CD4-positive, alpha-beta T cell treated with Interleukin-6 for 4 hours (primary cell): ENCODE data around the gene BRINP3.
"Not testable (repeated sequence)": the region's sequence is repeated elsewhere in the genome, so short reads cannot be mapped to it uniquely, and the experiment has no call there.

Experiments
- DNase-seq: peaks from one replicate; pipeline ENCODE4 v3.0.0-alpha.2; 2020; ENCODE audit warnings: mixed read lengths

The BRINP3 gene

DNA sequence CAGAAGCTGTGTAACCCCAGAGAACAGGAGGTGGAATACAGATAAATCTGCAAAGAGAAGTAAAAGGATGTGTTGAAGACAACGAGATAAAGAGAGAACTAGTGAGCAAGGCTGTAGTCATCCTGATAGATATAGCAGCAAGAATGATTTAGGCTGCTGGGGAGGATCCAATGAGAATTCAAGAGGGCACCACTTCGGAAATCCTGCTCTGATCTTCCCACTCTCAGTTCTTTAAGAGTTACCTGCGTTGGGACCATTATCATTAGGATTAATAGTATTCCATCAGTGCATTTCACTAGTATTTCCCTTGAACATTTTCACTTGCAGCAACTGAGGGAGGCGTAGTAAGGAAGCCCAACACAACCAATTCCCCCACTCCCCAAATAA, at the start of gene BRINP3:
TSS of gene BRINP3 (minus strand) at position 103 of the 387 bp plus-strand sequence.
- DNase-seq: no peak

- no peak for DNase-seq
Observed at GRCh38 chr1:190511554-190511953, 33.9 kb upstream of the BRINP3 start.

GRCh38 chr1:190507357-190507756, 29.7 kb upstream of the BRINP3 start:
- DNase-seq: no peak

DNA sequence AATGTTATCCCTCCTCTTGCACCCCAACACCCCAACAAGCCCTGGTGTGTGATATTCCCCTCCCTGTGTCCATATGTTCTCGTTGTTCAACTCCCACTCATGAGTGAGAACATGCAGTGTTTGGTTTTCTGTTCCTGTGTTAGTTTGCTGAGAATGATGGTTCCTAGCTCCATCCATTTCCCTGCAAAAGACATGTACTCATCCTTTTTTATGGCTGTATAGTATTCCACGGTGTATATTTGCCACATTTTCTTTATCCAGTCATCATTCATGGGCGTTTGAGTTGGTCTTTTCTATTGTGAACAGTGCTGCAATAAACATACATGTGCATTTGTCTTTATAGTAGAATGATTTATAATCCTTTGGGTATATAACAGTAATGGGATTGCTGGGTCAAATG, 26.9 kb upstream of the BRINP3 start:
- DNase-seq: not testable (repeated sequence)

DNA sequence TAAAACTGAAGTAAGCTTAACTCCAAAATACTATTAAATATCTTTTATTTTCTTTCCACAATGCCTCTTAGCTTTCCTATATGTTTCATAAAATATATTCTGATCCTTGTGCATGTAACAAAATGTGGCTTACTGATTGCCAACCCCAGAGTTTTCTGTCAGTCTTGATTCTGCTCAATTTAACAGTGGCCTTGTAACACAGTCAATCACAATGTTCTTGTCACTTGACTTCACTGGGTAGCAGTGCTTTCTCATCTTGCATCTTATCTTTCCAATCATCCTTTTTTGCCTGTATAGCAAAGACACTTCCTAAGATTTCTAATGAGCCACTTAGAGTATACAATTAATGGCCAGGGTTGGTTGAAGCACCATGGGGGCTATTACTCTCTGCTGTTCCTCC, 19.9 kb upstream of the BRINP3 start:
- no peak for DNase-seq

DNA sequence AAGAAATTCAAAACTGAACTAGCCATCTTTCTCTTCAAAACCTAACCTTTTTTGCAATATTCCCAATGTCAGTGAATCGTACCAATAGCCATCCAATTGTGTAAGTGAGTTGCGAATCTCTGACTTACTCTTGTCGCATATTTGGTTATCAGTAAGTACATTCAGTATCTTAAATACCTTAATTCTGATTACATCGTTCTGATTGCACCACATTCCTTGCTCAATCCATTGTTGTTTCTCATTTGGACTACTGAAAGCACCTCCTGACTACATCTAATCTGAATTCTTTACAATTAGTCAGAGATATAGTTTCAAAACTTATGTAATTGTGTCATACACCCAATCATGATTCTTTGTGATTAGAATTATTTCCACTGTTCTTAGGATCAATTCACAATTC, 16.8 kb upstream of the BRINP3 start:
- no peak for DNase-seq

GRCh38 chr1:190491404-190491803, 13.7 kb upstream of the BRINP3 start:
- DNase-seq: no peak

DNA sequence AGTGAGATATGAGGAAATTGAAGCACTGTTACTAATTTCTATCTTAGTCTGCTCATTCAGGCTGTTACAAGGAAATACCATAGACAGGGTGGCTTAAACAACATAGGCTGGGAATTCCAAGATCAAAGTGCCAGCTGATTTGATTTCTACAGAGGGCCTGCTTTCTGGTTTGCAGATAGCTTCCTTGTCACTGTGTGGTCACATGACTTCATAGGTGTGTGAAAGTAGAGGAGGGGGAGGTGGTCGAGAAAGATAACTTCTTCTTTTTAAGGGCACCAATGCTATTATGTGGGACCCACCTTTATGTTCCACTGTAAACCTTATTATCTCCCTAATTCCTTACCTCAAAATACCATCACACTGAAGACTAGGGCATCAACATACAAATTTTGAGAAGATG, 6.4 kb upstream of the BRINP3 start:
- no peak for DNase-seq

GRCh38 chr1:190480231-190480630, 2.6 kb upstream of the BRINP3 start:
- no peak for DNase-seq

- DNase-seq: no peak
Observed at GRCh38 chr1:190479516-190479915, 1.9 kb upstream of the BRINP3 start.

GRCh38 chr1:190479050-190479397, 1.4 kb upstream of the BRINP3 start:
- DNase-seq: no peak

- no peak for DNase-seq
Observed at GRCh38 chr1:190478149-190479049, 735 bp upstream of the BRINP3 start.

DNA sequence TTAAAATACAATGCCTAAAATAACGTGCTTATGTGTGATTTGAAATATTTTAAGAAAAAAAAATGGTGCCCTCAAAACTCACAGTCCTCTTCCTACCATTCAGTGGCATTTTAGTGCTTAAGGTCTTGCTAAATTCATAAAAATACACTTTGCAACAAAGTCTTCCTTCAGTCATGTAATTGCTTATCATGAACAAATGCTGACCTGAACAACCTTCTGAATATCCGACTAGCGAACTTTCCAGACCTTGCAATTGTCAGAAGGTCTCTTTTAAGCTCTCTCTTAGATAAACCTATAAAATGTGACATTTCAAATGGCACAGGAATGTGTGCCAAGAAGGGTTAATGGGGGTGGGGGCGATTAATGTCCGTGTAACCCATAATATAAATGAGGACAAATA, 858 bp downstream of the BRINP3 start:
- DNase-seq: no peak

GRCh38 chr1:190476321-190476720, 1.3 kb downstream of the BRINP3 start:
- no peak for DNase-seq

DNA sequence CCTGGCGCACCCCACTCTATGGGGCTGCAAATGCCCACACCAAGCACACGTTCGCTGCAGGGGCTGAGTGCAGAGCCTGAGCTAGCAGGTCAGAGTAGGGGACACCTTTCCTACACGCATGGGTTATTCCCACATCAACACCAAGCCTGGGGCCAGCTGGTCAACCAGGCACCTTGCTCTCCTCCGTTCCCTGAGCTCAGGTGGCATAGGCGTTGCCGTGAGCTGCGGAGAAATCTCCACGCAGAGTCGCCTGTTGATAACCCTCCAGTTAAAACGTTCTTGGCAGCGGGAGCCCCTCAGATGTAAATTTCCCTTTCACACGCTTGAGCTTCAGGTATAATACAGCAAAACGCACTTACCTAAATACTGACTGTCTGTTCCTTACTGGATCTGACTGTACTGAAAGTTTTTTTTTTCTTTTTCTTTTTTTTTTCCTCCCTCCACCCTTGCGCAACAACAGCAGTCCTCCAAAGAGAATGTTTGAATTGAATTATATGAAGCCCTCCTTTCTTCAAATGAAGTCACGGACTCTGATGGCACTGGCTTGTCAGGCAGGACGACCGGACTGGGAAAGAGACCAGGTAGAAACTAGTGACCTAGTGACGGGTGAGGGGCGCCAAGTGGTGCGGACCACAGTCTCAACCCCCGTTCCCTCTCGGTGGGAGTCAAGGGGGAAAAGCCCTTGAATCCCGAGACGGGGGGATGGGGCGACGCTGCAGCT, 2.1 kb downstream of the BRINP3 start:
- no peak for DNase-seq

GRCh38 chr1:190474650-190475211, 2.9 kb downstream of the BRINP3 start:
- DNase-seq: no peak

DNA sequence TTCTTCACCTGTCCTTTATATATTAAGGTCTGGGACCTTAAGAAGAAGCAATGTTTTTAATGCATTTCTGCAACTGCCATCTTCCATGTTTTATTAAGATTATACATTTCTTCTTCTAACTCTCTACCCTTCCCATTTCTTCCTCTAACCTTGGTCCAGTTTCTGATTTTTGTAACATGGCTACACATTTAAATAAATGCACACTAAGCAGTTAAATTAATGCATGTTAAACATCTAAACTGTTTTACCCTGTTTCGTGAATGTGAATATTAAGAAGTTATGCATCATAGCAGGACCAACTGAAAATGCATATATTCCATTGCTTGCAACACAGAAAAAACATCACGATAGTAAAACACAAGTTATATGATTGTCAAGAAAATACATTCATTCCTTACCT, 3.7 kb downstream of the BRINP3 start:
- DNase-seq: no peak

- no peak for DNase-seq
Observed at GRCh38 chr1:190472494-190472893, 5.2 kb downstream of the BRINP3 start.

GRCh38 chr1:190472042-190472441, 5.6 kb downstream of the BRINP3 start:
- no peak for DNase-seq

- DNase-seq: no peak
Observed at GRCh38 chr1:190464690-190465089, 13.0 kb downstream of the BRINP3 start.

DNA sequence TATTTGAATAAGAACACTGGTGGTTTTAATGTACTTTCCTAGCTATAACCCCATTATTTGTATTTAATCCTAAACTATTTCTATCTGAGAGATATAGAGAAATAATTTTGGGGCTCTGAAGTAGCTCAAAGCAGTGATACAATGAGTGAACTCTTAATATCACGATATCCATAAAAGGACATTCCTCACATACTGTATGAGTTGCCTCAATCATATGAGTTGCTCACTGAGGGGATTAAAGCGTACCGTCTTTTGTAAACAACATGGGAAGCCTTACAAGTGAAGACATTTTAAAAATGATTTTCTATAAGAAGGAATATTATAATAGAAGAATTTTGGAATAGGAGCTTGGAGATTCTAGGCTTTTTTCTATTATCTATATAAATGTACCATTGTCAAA, 21.5 kb downstream of the BRINP3 start:
- DNase-seq: no peak

DNA sequence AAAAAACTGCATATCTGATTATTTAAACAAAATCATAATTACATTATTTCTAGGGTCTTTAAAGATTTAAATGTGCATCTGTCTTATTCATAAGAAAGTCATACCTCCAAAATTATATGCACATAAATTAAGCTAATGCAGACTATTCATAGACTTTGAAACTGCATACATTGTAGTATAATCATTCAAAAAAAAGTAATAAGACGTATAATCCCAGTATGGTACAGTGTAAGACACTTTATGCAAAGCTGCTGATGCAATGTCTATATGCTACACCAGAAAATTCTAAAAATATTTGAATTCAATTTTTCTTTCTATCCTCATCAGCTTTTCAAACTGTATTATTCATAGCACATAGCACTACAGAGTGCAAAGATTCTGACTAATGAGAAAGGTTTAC, 22.0 kb downstream of the BRINP3 start:
- DNase-seq: no peak

DNA sequence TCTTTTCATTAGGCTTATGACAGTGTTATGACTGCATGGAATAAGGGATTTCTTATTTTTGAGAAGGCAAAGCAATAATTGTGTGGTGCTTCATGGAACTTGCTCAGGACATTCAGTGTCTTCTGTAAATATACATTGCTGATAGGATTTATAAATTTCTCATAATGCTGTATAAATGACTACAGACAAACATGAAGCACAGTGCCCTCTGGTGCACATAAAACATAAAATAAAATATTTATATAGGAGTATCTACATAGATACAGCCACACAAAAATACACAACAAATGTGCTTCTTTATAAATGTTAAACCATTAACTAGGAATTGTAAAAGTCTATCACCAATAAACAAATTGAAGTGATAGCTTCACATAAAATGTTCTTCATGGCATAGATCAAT, 24.1 kb downstream of the BRINP3 start:
- no peak for DNase-seq

DNA sequence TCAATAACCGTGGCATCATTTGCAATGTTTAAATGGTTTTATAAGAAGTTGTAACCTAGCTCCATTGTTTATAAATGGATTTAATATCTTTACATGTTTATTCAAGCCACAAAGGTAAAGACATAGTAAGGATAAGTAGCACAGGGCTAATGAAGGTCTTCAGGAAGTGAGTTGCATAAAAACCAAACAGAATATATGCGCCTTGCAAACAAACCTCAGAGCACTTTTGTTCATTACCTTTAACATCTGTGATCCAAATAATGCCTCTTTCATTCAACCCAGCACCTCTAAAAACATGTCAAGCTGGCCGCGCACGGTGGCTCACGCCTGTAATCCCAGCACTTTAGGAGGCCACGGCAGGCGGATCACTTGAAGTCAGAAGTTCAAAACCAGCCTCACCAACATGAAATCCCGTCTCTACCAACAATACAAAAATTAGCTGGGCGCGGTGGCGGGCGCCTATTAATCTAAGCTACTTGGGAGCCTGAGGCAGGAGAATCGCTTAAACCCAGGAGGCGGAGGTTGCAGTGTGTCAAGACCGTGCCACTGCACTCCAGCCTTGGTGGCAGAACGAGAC, 25.3 kb downstream of the BRINP3 start:
- DNase-seq: no peak
